Vagina (tissue), 2 donors: ENCODE measurements around the gene ACTRT2. TPM values are rescaled to one million over a fixed set of nuclear protein-coding genes. Genes with fewer than 3 reads are reported as not detected.
A peak's percentile ranks its signal among the peaks of the same experiment; 100 is the strongest.

Experiments used
- DNase-seq, 2 donors: peaks; one replicate each; pipeline ENCODE4 v3.0.0-alpha.2; 2017; ENCODE audit errors: extremely low spot score in 2 of 2
- H3K27ac ChIP-seq: fragments of 200-600 bp; sonication (generic); one replicate; pipeline ENCODE4 v1.5.1; 2019
- H3K27me3 ChIP-seq: fragments of 200-600 bp; sonication (generic); one replicate; pipeline ENCODE4 v1.5.1; 2019
- H3K36me3 ChIP-seq, 2 donors: fragments of 200-600 bp; sonication (generic); one replicate each; pipeline ENCODE4 v1.5.1; 2017 to 2019
- H3K4me1 ChIP-seq: fragments of 200-600 bp; sonication (generic); one replicate; pipeline ENCODE4 v1.5.1; 2019
- H3K4me3 ChIP-seq, 2 donors: fragments of 200-600 bp; sonication (generic); 1 replicate in 1 of 2; 2 replicates in 1 of 2; pipeline ENCODE4 v1.5.1; 2016 to 2019
- H3K9me3 ChIP-seq: fragments of 200-600 bp; sonication (generic); one replicate; pipeline ENCODE4 v1.5.1; 2019
- CTCF ChIP-seq, 3 experiments: fragments of 450-650 bp in 2 of 3; fragments of 200-600 bp in 1 of 3; sonication (generic) in 1 of 3; IDR thresholded peaks; one replicate each; pipeline ENCODE4 v1.5.1; 2017 to 2019; ENCODE audit warnings: antibody characterized with exemption in 3 of 3, mild to moderate bottlenecking in 2 of 3, moderate library complexity in 2 of 3
- POLR2A ChIP-seq, 2 donors: fragments of 450-650 bp; IDR thresholded peaks; one replicate each; pipeline ENCODE4 v1.6.1; 2017; ENCODE audit warnings: antibody characterized with exemption in 2 of 2, mild to moderate bottlenecking in 2 of 2, moderate library complexity in 2 of 2
- POLR2AphosphoS5 ChIP-seq, 2 donors: sonication (generic); formaldehyde crosslinking; IDR thresholded peaks; one replicate each; pipeline ENCODE4 v1.9.0; 2017; ENCODE audit warnings: antibody characterized with exemption in 2 of 2, mild to moderate bottlenecking in 2 of 2, low read depth in 1 of 2; ENCODE audit not compliant: insufficient read depth in 1 of 2
- intact Hi-C: fragments of 100-400 bp; cut with DNase I; formaldehyde crosslinking; loops from one replicate; pipeline ENCODE4 v1.15.1; 2023
- total RNA-seq: library from RNA; depleted of rRNA; stranded (reverse); fragments of >200 nt; gene quantifications from one replicate; pipeline ENCODE4 v1.2.3, GENCODE V29; 2016

Gene ACTRT2
- total RNA-seq, 1 donor from 2014 or later = not detected

- Histone ChIP-seq H3K27me3 (no peaks in the 10 kb centered on the region), H3K27ac (no peak overlapping the region), H3K4me3 (no peak overlapping the region), H3K9me3 (no peaks in the 10 kb centered on the region), H3K4me1 (no peaks in the 10 kb centered on the region), H3K36me3 (no peaks in the 10 kb centered on the region)
- intact Hi-C loops = no loop called here
- no peak for DNase-seq
- TF ChIP-seq CTCF (IDR thresholded peaks at IDR 0.05) = no peak
- no peak for TF ChIP-seq POLR2AphosphoS5 (IDR thresholded peaks at IDR 0.05; ENCODE audit: insufficient read depth in 1 of 2, low read depth in 1 of 2)
- no peak for TF ChIP-seq POLR2A (IDR thresholded peaks at IDR 0.05)
Measured at GRCh38 chr1:3009556-3009955, 11.7 kb upstream of the ACTRT2 start.

- no peak overlapping the region for H3K27ac ChIP-seq
- no peak for DNase-seq
- no peak for TF ChIP-seq CTCF (IDR thresholded peaks at IDR 0.05)
- TF ChIP-seq POLR2AphosphoS5 (IDR thresholded peaks at IDR 0.05; ENCODE audit: insufficient read depth in 1 of 2, low read depth in 1 of 2) = no peak
- no peak for TF ChIP-seq POLR2A (IDR thresholded peaks at IDR 0.05)
- H3K27me3 ChIP-seq = no peaks in the 10 kb centered on the region
- H3K4me1 ChIP-seq = no peaks in the 10 kb centered on the region
- intact Hi-C loops = loop anchor here (5.0 kb wide), 2 partner anchors 271 to 416 kb away; no protein-coding TSS in a partner anchor
- H3K9me3 ChIP-seq = no peaks in the 10 kb centered on the region
- no peaks in the 10 kb centered on the region for H3K36me3 ChIP-seq
- H3K4me3 ChIP-seq = no peak overlapping the region
Measured at GRCh38 chr1:3011127-3011526, 10.1 kb upstream of the ACTRT2 start.

- no peaks in the 10 kb centered on the region for H3K4me1 ChIP-seq
- intact Hi-C loops = loop anchor here (5.0 kb wide), 2 partner anchors 270 to 415 kb away; no protein-coding TSS in a partner anchor
- no peak overlapping the region for H3K27ac ChIP-seq
- H3K9me3 ChIP-seq = no peaks in the 10 kb centered on the region
- no peak overlapping the region for H3K4me3 ChIP-seq
- TF ChIP-seq POLR2A (IDR thresholded peaks at IDR 0.05) (no peak), POLR2AphosphoS5 (IDR thresholded peaks at IDR 0.05; ENCODE audit: insufficient read depth in 1 of 2, low read depth in 1 of 2) (no peak), CTCF (IDR thresholded peaks at IDR 0.05) (no peak)
- H3K36me3 ChIP-seq = no peaks in the 10 kb centered on the region
- DNase-seq = no peak
- no peaks in the 10 kb centered on the region for H3K27me3 ChIP-seq
Measured at GRCh38 chr1:3011631-3012455, 9.4 kb upstream of the ACTRT2 start.

- Histone ChIP-seq H3K27ac (no peak overlapping the region), H3K4me3 (no peak overlapping the region), H3K27me3 (no peaks in the 10 kb centered on the region)
Measured at GRCh38 chr1:3012456-3013291, 8.6 kb upstream of the ACTRT2 start.

More at GRCh38 chr1:3012456-3013291, 8.6 kb upstream of the ACTRT2 start:
- Histone ChIP-seq H3K9me3 (no peaks in the 10 kb centered on the region), H3K4me1 (no peaks in the 10 kb centered on the region), H3K36me3 (no peaks in the 10 kb centered on the region)
- no peak for DNase-seq
- no peak for TF ChIP-seq POLR2A (IDR thresholded peaks at IDR 0.05)
- TF ChIP-seq CTCF (IDR thresholded peaks at IDR 0.05) = peak; percentile 14 to 78 (median 24)
- TF ChIP-seq POLR2AphosphoS5 (IDR thresholded peaks at IDR 0.05; ENCODE audit: insufficient read depth in 1 of 2, low read depth in 1 of 2) = no peak
- intact Hi-C loops = loop anchor here (5.0 kb wide), 2 partner anchors 270 to 415 kb away; no protein-coding TSS in a partner anchor
